IPS-20b (cell line): ENCODE data around the gene KIF5C.

Experiments
- H3K27ac ChIP-seq: one replicate; pipeline ENCODE4 v1.5.1; 2013; ENCODE audit warnings: low read length
- H3K27me3 ChIP-seq: 2 replicates; pipeline ENCODE4 v1.6.1; 2013; ENCODE audit warnings: mild to moderate bottlenecking, low read length, inconsistent platforms; ENCODE audit not compliant: insufficient read depth
- H3K36me3 ChIP-seq: 2 replicates; pipeline ENCODE4 v1.6.1; 2013; ENCODE audit warnings: low read depth, mild to moderate bottlenecking, inconsistent platforms, low read length, moderate library complexity; ENCODE audit not compliant: insufficient read depth
- H3K4me1 ChIP-seq: 2 replicates; pipeline ENCODE4 v1.6.1; 2013; ENCODE audit warnings: mild to moderate bottlenecking, control low read depth, inconsistent platforms, low read length, moderate library complexity; ENCODE audit not compliant: insufficient read depth
- H3K4me3 ChIP-seq: 2 replicates; pipeline ENCODE4 v1.5.1; 2013; ENCODE audit warnings: mild to moderate bottlenecking, low read length, inconsistent platforms
- H3K9ac ChIP-seq: 2 replicates; pipeline ENCODE4 v1.6.1; 2013; ENCODE audit warnings: low read depth, mild to moderate bottlenecking, inconsistent platforms, low read length, moderate library complexity
- H3K9me3 ChIP-seq: 2 replicates; pipeline ENCODE4 v1.6.1; 2013; ENCODE audit warnings: mild to moderate bottlenecking, low read depth, low read length, inconsistent platforms; ENCODE audit not compliant: insufficient read depth

Gene KIF5C

DNA sequence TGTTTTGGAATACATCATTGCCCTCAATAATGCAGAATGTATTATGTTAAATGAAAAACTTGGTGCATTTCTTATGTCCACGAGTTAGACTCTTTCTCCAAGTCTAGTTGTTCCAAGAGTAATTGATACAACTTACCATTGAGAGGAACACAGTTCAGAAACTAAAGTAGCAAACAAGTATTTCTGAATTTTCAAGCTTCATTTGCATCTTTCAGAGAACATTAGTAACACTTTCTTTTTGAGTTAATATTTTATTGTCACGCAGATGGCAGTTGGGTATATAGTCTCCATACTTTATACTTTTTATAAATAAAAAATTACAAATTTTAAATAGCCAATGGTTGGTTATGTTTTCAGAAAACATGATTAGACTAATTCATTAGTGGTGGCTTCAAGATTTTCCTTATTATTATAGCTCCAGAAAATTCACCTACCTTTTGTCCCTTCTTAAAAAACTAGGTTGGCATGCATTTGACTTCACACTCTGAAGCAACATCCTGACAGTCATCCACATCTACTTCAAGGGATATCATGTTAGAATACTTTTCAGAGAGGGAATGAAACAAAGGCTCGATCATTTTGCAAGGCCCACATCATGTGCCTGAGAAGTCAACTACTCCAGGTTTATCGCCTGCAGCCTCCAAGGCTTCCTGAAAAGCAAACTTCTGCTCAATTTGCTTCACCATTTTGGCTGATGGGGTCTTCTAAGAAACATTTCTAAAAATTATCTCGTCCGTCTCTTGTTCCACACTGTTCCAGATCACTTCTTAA lies 193.4 kb downstream of the KIF5C start:
- no peak overlapping the region for H3K9ac ChIP-seq
- no peak overlapping the region for H3K27ac ChIP-seq
- no peaks in the 10 kb centered on the region for H3K27me3 ChIP-seq
- peaks cover 7% of the 10 kb centered on the region for H3K4me1 ChIP-seq
- no peaks in the 10 kb centered on the region for H3K9me3 ChIP-seq
- no peaks in the 10 kb centered on the region for H3K36me3 ChIP-seq
- H3K4me3 ChIP-seq: no peak overlapping the region

DNA sequence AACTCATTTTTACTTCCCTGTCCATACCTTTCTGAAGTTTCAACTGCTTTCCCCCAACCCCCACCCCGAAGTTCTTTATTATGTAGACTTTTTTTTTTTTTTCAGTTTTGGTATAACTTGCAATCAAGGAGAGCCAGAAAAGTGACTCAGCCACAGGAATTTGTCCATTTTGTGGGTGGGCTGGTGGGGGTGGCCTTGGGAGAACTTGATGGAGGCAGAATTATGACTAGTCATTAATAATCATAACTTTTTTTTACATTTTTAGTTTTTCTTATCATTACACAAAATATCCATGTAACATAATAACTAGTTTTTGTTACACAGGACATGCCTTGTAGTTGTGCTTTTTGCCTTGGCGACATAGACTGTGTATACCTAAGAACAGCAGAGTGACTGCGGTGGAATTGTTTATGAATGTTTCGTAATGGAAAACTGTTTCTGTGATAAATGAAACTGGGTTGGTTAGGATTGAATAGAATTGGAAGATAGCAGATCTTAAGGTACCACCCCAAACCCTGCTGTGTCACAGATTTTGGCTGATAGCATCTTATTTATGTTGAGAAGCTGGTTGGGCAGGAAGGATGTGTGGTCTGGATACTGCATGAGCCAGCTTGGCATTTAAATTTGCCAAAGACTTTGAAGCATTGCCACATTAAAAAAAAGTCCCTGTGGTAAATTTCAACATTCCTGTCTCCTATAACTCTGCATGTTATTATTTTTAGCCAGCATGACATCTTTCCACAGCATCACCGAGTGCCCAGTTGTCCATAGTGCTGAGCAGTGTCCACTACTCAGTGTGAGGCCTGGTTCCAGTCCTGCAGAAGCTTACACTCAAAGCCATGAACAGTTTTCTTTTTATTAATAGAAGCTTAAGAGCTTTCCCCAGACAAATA lies 194.2 kb downstream of the KIF5C start:
- no peaks in the 10 kb centered on the region for H3K36me3 ChIP-seq
- no peak overlapping the region for H3K9ac ChIP-seq
- no peaks in the 10 kb centered on the region for H3K27me3 ChIP-seq
- no peaks in the 10 kb centered on the region for H3K9me3 ChIP-seq
- H3K4me1 ChIP-seq: peaks cover 7% of the 10 kb centered on the region
- H3K4me3 ChIP-seq: no peak overlapping the region
- no peak overlapping the region for H3K27ac ChIP-seq

DNA sequence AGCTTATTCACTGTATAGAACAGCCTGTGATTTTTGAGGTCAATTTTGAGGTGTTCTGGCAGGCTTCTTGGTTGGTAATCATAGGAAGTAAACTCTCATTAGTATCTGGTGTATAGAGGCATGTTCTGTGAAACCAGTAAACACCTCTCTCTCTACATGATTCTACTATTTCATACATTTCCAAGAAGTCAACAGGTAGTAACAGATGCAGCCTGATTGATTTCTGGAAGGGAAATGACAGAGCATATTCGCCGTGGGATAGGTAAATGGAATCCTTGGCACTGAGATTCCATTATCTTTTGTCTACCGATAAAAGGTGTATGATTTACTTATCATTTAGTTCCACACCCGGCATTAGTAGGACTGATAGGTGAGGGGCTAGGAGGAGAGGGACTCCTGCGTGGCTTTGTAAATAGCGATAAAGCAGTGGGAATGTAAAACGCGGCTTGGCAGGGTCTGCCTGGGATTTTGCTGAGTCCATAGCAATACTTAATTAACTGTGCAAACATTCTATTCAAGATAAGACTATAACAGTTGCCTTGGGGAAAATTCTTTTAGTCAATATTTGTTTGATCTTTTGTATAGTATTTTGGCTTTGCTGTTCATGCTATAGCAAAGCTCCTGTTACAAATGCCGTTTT lies 195.8 kb downstream of the KIF5C start:
- Histone ChIP-seq H3K9ac (no peak overlapping the region), H3K9me3 (no peaks in the 10 kb centered on the region), H3K27ac (no peak overlapping the region), H3K4me1 (peaks cover 8% of the 10 kb centered on the region), H3K36me3 (no peaks in the 10 kb centered on the region), H3K4me3 (no peak overlapping the region), H3K27me3 (no peaks in the 10 kb centered on the region)

DNA sequence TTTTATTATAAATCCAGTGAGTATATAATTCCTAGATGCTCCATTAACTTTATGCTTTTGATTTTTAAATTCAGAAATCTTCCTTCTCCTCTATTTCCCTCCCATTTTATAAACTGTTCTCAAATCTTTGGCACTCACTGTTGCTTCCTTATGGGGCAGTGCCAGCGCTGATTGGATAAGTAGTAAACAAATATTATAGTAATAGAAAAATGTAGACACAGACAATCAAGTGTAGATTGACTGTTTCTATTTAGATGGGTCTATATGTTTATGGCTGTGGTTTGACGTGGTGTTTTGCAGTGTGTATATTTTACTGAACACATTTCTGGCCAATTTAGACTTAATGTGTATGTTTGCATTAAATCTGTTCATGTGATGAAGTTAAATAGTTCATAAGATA lies 200.1 kb downstream of the KIF5C start:
- H3K27me3 ChIP-seq: peaks cover 3% of the 10 kb centered on the region; the same call in 1 of the 2 replicates
- H3K9me3 ChIP-seq: no peaks in the 10 kb centered on the region
- H3K36me3 ChIP-seq: no peaks in the 10 kb centered on the region
- no peak overlapping the region for H3K27ac ChIP-seq
- no peak overlapping the region for H3K9ac ChIP-seq
- no peak overlapping the region for H3K4me3 ChIP-seq
- H3K4me1 ChIP-seq: peaks cover 30% of the 10 kb centered on the region

DNA sequence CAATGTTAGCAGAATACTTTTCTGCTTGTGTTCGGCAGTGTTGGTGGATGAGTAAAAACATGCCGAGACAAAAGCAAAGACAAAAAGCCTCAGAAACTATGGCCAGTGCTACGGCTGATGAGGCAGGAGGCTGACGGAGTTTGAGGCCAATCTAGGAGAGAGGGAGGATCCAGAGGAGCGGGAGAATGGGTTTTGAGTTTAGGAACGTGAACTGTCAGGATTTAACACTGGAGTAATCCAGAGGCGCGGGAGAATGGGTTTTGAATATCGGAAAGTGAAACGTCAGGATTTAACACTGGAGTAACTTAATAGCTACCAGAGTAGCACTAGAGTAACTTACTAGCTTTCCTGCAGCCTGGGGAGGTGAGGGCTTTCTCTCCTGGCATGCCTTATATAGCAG lies 200.8 kb downstream of the KIF5C start:
- Histone ChIP-seq H3K27ac (no peak overlapping the region), H3K9me3 (no peaks in the 10 kb centered on the region)

More for the DNA sequence above, 200.8 kb downstream of the KIF5C start:
- Histone ChIP-seq H3K4me1 (peaks cover 31% of the 10 kb centered on the region), H3K27me3 (peaks cover 4% of the 10 kb centered on the region; the same call in 1 of the 2 replicates), H3K36me3 (no peaks in the 10 kb centered on the region), H3K4me3 (no peak overlapping the region), H3K9ac (no peak overlapping the region)
